HG02943 (cell line): Measurements from ENCODE around the gene ASXL1.

Experiments used
- ATAC-seq: cut with Tn5 transposase; IDR thresholded peaks from one replicate; pipeline ENCODE4 v1.9.1; 2021; ENCODE audit warnings: mild to moderate bottlenecking, low read depth, moderate library complexity; ENCODE audit not compliant: unreplicated experiment

ASXL1 gene

GRCh38 chr20:32450484-32451061 is 92.4 kb downstream of the ASXL1 start:
- ATAC-seq: no peak

- ATAC-seq: no peak
These were observed 93.2 kb downstream of the ASXL1 start for GRCh38 chr20:32451340-32451681.

- no peak for ATAC-seq
These were observed 93.7 kb downstream of the ASXL1 start for GRCh38 chr20:32451682-32452461.

- no peak for ATAC-seq
These were observed 94.8 kb downstream of the ASXL1 start for GRCh38 chr20:32452776-32453466.

- ATAC-seq: no peak
These were observed 95.5 kb downstream of the ASXL1 start for GRCh38 chr20:32453467-32454163.

GRCh38 chr20:32454164-32455145 is 96.3 kb downstream of the ASXL1 start:
- no peak for ATAC-seq

GRCh38 chr20:32455171-32455900 is 97.2 kb downstream of the ASXL1 start:
- no peak for ATAC-seq

GRCh38 chr20:32455901-32456701 is 98.0 kb downstream of the ASXL1 start:
- ATAC-seq: no peak

- ATAC-seq: no peak
These were observed 98.8 kb downstream of the ASXL1 start for GRCh38 chr20:32456869-32457478.

GRCh38 chr20:32457479-32457986 is 99.4 kb downstream of the ASXL1 start:
- no peak for ATAC-seq

GRCh38 chr20:32458061-32458836 is 100.1 kb downstream of the ASXL1 start:
- ATAC-seq: no peak

- ATAC-seq: no peak
These were observed 100.7 kb downstream of the ASXL1 start for GRCh38 chr20:32458837-32459220.

- ATAC-seq: no peak
These were observed 102.1 kb downstream of the ASXL1 start for GRCh38 chr20:32460231-32460630.

GRCh38 chr20:32460683-32461320 is 102.7 kb downstream of the ASXL1 start:
- no peak for ATAC-seq

- ATAC-seq: no peak
These were observed 103.9 kb downstream of the ASXL1 start for GRCh38 chr20:32461836-32462600.
